Adrenal gland (tissue), 5 donors: ENCODE data around the gene RND3.

Experiments used
- CTCF ChIP-seq, 6 experiments: fragments of 450-650 bp in 4 of 6; fragments of 200-600 bp in 2 of 6; sonication (generic) in 1 of 6; IDR thresholded peaks; 1 replicate in 5 of 6; 2 replicates in 1 of 6; pipeline versions ENCODE4 v1.5.1 to v1.8.0; 2016 to 2021; ENCODE audit warnings: antibody characterized with exemption in 6 of 6, mild to moderate bottlenecking in 2 of 6, moderate library complexity in 1 of 6
- POLR2A ChIP-seq, 2 donors: fragments of 450-650 bp; IDR thresholded peaks; one replicate each; pipeline ENCODE4 v1.6.1; 2017; ENCODE audit warnings: antibody characterized with exemption in 2 of 2, mild to moderate bottlenecking in 2 of 2, moderate library complexity in 1 of 2
- donor health status: DM: no; HTN: no; CAD: no.

GRCh38 chr2:150482111-150482510 is 5.4 kb downstream of the RND3 start:
- TF ChIP-seq POLR2A (IDR thresholded peaks at IDR 0.05) (no peak), CTCF (IDR thresholded peaks at IDR 0.05) (no peak)
